Measurements from ENCODE around the gene GANAB. TPM values are rescaled to one million over a fixed set of nuclear protein-coding genes. Genes with fewer than 3 reads are reported as not detected.

The GANAB gene
- polyA plus RNA-seq, 4 donors, result 38.6 to 310 (median 103) TPM

- H3K27me3 ChIP-seq (ENCODE audit: control insufficient read depth in 3 of 3, insufficient read depth in 3 of 3, low read length in 3 of 3), result no peaks in the 10 kb centered on the region
- DNase-seq (no peak), FAIRE-seq (no peak)
- H3K9me3 ChIP-seq (ENCODE audit: control insufficient read depth in 2 of 2, insufficient read depth in 1 of 2, low read depth in 1 of 2, low read length in 1 of 2), result no peaks in the 10 kb centered on the region
- peak overlapping the region in 1 of 3 donors; percentile 89 for H3K27ac ChIP-seq (ENCODE audit: low read depth in 1 of 3, low read length in 2 of 3)
- WGBS, 3 donors, result 89 to 92% (median 92%) methylated on average over 14 of the region's 14 CpGs
- no peak overlapping the region for H3K4me3 ChIP-seq (ENCODE audit: low read depth in 1 of 3, low read length in 3 of 3)
- peaks cover 0 to 31% (median 5%) of the 10 kb centered on the region in 3 donors for H3K4me1 ChIP-seq (ENCODE audit: control insufficient read depth in 3 of 3, insufficient read depth in 2 of 3, low read depth in 1 of 3, low read length in 2 of 3)
- H3K36me3 ChIP-seq (ENCODE audit: control insufficient read depth in 3 of 3, insufficient read depth in 2 of 3, low read depth in 1 of 3, low read length in 3 of 3), result peaks cover 0 to 61% (median 4%) of the 10 kb centered on the region in 3 donors
These were observed 70.6 kb downstream of the GANAB start for GRCh38 chr11:62575837-62576236.

- no peaks in the 10 kb centered on the region for H3K27me3 ChIP-seq (ENCODE audit: control insufficient read depth in 3 of 3, insufficient read depth in 3 of 3, low read length in 3 of 3)
- H3K4me1 ChIP-seq (ENCODE audit: control insufficient read depth in 3 of 3, insufficient read depth in 2 of 3, low read depth in 1 of 3, low read length in 2 of 3), result peaks cover 0 to 31% (median 5%) of the 10 kb centered on the region in 3 donors
- H3K36me3 ChIP-seq (ENCODE audit: control insufficient read depth in 3 of 3, insufficient read depth in 2 of 3, low read depth in 1 of 3, low read length in 3 of 3), result peaks cover 0 to 65% (median 4%) of the 10 kb centered on the region in 3 donors
- 33 to 56% (median 35%) methylated on average over 16 to 17 of the region's 17 CpGs for WGBS, 3 donors
- H3K9me3 ChIP-seq (ENCODE audit: control insufficient read depth in 2 of 2, insufficient read depth in 1 of 2, low read depth in 1 of 2, low read length in 1 of 2), result no peaks in the 10 kb centered on the region
- H3K27ac ChIP-seq (ENCODE audit: low read depth in 1 of 3, low read length in 2 of 3), result peak overlapping the region; percentile 1 to 89 (median 79)
- DNase-seq (peak in 1 of 2 donors; percentile 42), FAIRE-seq (no peak)
- peak overlapping the region in 2 of 3 donors; percentile 55 to 85 for H3K4me3 ChIP-seq (ENCODE audit: low read depth in 1 of 3, low read length in 3 of 3)
These were observed 71.3 kb downstream of the GANAB start for GRCh38 chr11:62575156-62575555.

Other genes with a start within 250 kb of the GANAB start
- 10 to 100 TPM in 1 of 4 donors, 1 to 10 TPM in 1, not detected in 2; 4.6 to 11.2 TPM for gene SCGB1A1, start 227.6 kb downstream of the GANAB start, polyA plus RNA-seq
- 100 to 1,000 TPM in 1 of 4 donors, 10 to 100 TPM in 3; 72.1 to 110 (median 86.8) TPM for gene AHNAK, start 99.8 kb downstream of the GANAB start, polyA plus RNA-seq
- gene EEF1G, start 72.7 kb downstream of the GANAB start, polyA plus RNA-seq, result 1,000 to 10,000 TPM; 1,124 to 2,500 (median 2,087) TPM
- gene TUT1, start 55.1 kb downstream of the GANAB start, polyA plus RNA-seq, result 10 to 100 TPM in 3 of 4 donors, 1 to 10 TPM in 1; 7.8 to 20.1 (median 16.6) TPM
- 10 to 100 TPM; 40.5 to 64.7 (median 43.0) TPM for gene MTA2, start 44.7 kb downstream of the GANAB start, polyA plus RNA-seq
- 10 to 100 TPM; 21.2 to 46.2 (median 35.5) TPM for gene EML3, start 33.8 kb downstream of the GANAB start, polyA plus RNA-seq
- 1 to 10 TPM in 3 of 4 donors, under 1 TPM in 1; 0.54 to 8.4 (median 3.6) TPM for gene ROM1, start 33.4 kb downstream of the GANAB start, polyA plus RNA-seq
- 10 to 100 TPM; 16.3 to 39.3 (median 30.1) TPM for gene B3GAT3, start 24.6 kb downstream of the GANAB start, polyA plus RNA-seq
- 10 to 100 TPM in 2 of 4 donors, 1 to 10 TPM in 2; 7.3 to 17.0 (median 10.1) TPM for gene INTS5, start 6.7 kb upstream of the GANAB start, polyA plus RNA-seq
- gene C11orf98, start 18.6 kb upstream of the GANAB start, polyA plus RNA-seq, result 100 to 1,000 TPM in 3 of 4 donors, 10 to 100 TPM in 1; 56.7 to 156 (median 135) TPM
- 10 to 100 TPM in 2 of 4 donors, 1 to 10 TPM in 2; 7.0 to 18.6 (median 12.1) TPM for gene CSKMT, start 18.7 kb upstream of the GANAB start, polyA plus RNA-seq
- gene UQCC3, start 25.1 kb upstream of the GANAB start, polyA plus RNA-seq, result 10 to 100 TPM; 11.4 to 34.9 (median 23.4) TPM
- gene LBHD1, start 25.7 kb upstream of the GANAB start, polyA plus RNA-seq, result 1 to 10 TPM; 2.2 to 7.3 (median 6.3) TPM
- gene UBXN1, start 32.5 kb upstream of the GANAB start, polyA plus RNA-seq, result 100 to 1,000 TPM; 142 to 224 (median 161) TPM
- 1 to 10 TPM in 1 of 4 donors, under 1 TPM in 2, not detected in 1; 0.27 to 5.5 (median 0.55) TPM for gene LRRN4CL, start 42.9 kb upstream of the GANAB start, polyA plus RNA-seq
- gene BSCL2, start 60.8 kb upstream of the GANAB start, polyA plus RNA-seq, result 10 to 100 TPM; 31.2 to 69.7 (median 50.4) TPM
- gene GNG3, start 61.1 kb upstream of the GANAB start, polyA plus RNA-seq, result 1 to 10 TPM in 1 of 4 donors, under 1 TPM in 1, not detected in 2; 0.75 to 9.0 TPM
- gene HNRNPUL2, start 80.8 kb upstream of the GANAB start, polyA plus RNA-seq, result 10 to 100 TPM; 38.6 to 67.9 (median 44.1) TPM
- 10 to 100 TPM; 13.5 to 36.9 (median 31.4) TPM for gene TTC9C, start 81.9 kb upstream of the GANAB start, polyA plus RNA-seq
- gene ZBTB3, start 107.5 kb upstream of the GANAB start, polyA plus RNA-seq, result 1 to 10 TPM in 3 of 4 donors, under 1 TPM in 1; 0.27 to 7.3 (median 4.5) TPM
- gene POLR2G, start 115.0 kb upstream of the GANAB start, polyA plus RNA-seq, result 100 to 1,000 TPM in 1 of 4 donors, 10 to 100 TPM in 3; 67.5 to 130 (median 85.6) TPM
- gene TAF6L, start 124.8 kb upstream of the GANAB start, polyA plus RNA-seq, result 10 to 100 TPM; 13.5 to 28.5 (median 16.7) TPM
- 10 to 100 TPM; 46.7 to 79.3 (median 59.2) TPM for gene TMEM179B, start 140.8 kb upstream of the GANAB start, polyA plus RNA-seq
- 10 to 100 TPM; 15.7 to 31.6 (median 17.5) TPM for gene TMEM223, start 145.4 kb upstream of the GANAB start, polyA plus RNA-seq
- 100 to 1,000 TPM in 2 of 4 donors, 10 to 100 TPM in 2; 48.2 to 188 (median 105) TPM for gene NXF1, start 158.8 kb upstream of the GANAB start, polyA plus RNA-seq
- gene STX5, start 185.4 kb upstream of the GANAB start, polyA plus RNA-seq, result 10 to 100 TPM; 22.6 to 43.4 (median 31.7) TPM
- gene TEX54, start 186.2 kb upstream of the GANAB start, polyA plus RNA-seq, result under 1 TPM in 1 of 4 donors, not detected in 3; 0.83 TPM
- 10 to 100 TPM; 30.3 to 47.5 (median 35.6) TPM for gene WDR74, start 193.0 kb upstream of the GANAB start, polyA plus RNA-seq
- 100 to 1,000 TPM; 124 to 200 (median 175) TPM for gene SLC3A2, start 234.3 kb upstream of the GANAB start, polyA plus RNA-seq